Epithelial cell of proximal tubule (primary cell): ENCODE results near the gene KRT38. TPM values are rescaled to one million over a fixed set of nuclear protein-coding genes. Genes with fewer than 3 reads are reported as not detected.

Experiments used
- DNase-seq: peaks from one replicate; pipeline ENCODE4 v3.0.0-alpha.2; 2011; ENCODE audit warnings: low read depth
- H3K4me3 ChIP-seq: 2 replicates; pipeline ENCODE4 v1.5.1; 2011; ENCODE audit warnings: low read depth, mild to moderate bottlenecking, low read length
- CTCF ChIP-seq: conservative IDR thresholded peaks from 2 replicates; pipeline ENCODE4 v1.5.1; 2012; ENCODE audit warnings: low read depth, mild to moderate bottlenecking, low read length
- total RNA-seq: library from RNA; depleted of rRNA; stranded (reverse); fragments of >200 nt; gene quantifications from 2 replicates; pipeline ENCODE4 v1.2.3, GENCODE V29; 2015

KRT38 gene
- total RNA-seq, 1 donor from 2014 or later: not detected

GRCh38 chr17:41463746-41464145 lies 23.0 kb upstream of the KRT38 start:
- TF ChIP-seq CTCF: no peak
- no peak for DNase-seq

GRCh38 chr17:41462705-41463104 lies 21.9 kb upstream of the KRT38 start:
- DNase-seq: no peak
- TF ChIP-seq CTCF: no peak
- H3K4me3 ChIP-seq: no peak overlapping the region

More at GRCh38 chr17:41463746-41464145, 23.0 kb upstream of the KRT38 start:
- H3K4me3 ChIP-seq: no peak overlapping the region

DNA sequence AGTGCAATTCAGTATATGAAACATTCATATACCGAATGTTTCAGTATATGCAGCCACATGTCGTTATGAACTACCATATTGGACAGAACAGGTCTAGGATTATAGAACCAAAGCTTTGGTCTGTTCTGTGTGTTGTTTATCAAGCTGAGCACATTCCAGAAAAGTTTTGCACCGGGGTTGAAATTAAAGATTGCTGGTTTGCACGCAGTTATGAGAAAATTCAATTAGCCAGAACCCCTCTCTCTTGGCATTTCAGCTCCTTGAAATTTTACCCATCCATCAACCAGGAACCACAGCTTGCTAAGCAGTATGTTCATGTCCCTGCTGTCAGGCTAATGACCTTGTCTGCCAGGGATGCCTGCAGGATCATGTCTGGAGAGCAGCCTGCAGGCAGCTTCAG lies 16.9 kb upstream of the KRT38 start:
- no peak for DNase-seq
- no peak overlapping the region for H3K4me3 ChIP-seq
- TF ChIP-seq CTCF: no peak

GRCh38 chr17:41456204-41456603 lies 15.4 kb upstream of the KRT38 start:
- no peak for DNase-seq
- no peak overlapping the region for H3K4me3 ChIP-seq
- peak; percentile 50 for TF ChIP-seq CTCF

GRCh38 chr17:41455236-41455635 lies 14.5 kb upstream of the KRT38 start:
- no peak for DNase-seq
- no peak overlapping the region for H3K4me3 ChIP-seq
- TF ChIP-seq CTCF: no peak

DNA sequence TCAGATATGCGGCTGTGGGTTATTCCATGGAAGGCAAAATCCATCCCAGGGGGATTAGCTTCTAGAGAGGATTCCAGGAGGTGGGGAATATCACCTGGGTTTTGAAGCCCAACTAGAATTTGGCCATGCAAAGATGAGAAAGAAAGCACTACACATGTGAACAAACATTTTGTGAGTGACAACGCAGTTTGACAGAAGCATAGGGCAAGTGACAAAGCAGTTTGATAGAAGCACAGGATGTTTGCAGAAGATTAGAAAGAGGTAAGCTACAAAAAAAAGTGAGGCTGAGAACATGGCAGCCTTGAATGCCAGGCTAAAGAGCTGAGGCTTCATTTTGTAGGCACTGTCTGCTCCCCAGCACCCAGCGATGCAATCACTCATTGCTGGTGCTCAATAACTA lies 12.3 kb upstream of the KRT38 start:
- no peak for TF ChIP-seq CTCF

DNA sequence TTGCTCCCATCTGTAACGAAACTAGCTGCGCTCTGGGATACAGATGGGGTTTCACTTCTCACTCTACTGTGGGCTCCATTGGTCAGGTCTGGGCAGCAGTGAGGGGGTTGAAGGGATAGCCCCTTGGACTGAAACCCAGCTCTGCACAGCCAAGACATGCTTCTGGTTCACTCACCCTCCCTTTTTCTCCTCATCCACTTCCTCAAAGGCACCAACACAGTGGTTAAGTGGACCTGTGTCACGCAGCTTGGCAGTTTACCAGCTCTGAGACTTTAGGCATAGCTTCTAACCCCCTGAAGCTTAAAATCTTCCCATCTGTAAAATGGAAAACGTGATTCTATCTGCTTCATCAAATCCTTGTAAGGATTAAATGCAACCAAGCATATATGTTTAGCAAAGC lies 11.5 kb upstream of the KRT38 start:
- TF ChIP-seq CTCF: no peak
- DNase-seq: no peak
- no peak overlapping the region for H3K4me3 ChIP-seq

More for the DNA sequence above, 12.3 kb upstream of the KRT38 start:
- no peak overlapping the region for H3K4me3 ChIP-seq
- no peak for DNase-seq
